Vagina (tissue), 2 donors: Measurements from ENCODE around the gene NIT2.

Experiments used
- CTCF ChIP-seq, 3 experiments: fragments of 450-650 bp in 2 of 3; fragments of 200-600 bp in 1 of 3; sonication (generic) in 1 of 3; IDR thresholded peaks; one replicate each; pipeline ENCODE4 v1.5.1; 2017 to 2019; ENCODE audit warnings: antibody characterized with exemption in 3 of 3, mild to moderate bottlenecking in 2 of 3, moderate library complexity in 2 of 3
- POLR2A ChIP-seq, 2 donors: fragments of 450-650 bp; IDR thresholded peaks; one replicate each; pipeline ENCODE4 v1.6.1; 2017; ENCODE audit warnings: antibody characterized with exemption in 2 of 2, mild to moderate bottlenecking in 2 of 2, moderate library complexity in 2 of 2

GRCh38 chr3:100399341-100400071 lies 64.9 kb downstream of the NIT2 start:
- TF ChIP-seq CTCF (IDR thresholded peaks at IDR 0.05) = no peak
- no peak for TF ChIP-seq POLR2A (IDR thresholded peaks at IDR 0.05)
